ENCODE measurements around the gene CCL13.

The CCL13 gene

DNA sequence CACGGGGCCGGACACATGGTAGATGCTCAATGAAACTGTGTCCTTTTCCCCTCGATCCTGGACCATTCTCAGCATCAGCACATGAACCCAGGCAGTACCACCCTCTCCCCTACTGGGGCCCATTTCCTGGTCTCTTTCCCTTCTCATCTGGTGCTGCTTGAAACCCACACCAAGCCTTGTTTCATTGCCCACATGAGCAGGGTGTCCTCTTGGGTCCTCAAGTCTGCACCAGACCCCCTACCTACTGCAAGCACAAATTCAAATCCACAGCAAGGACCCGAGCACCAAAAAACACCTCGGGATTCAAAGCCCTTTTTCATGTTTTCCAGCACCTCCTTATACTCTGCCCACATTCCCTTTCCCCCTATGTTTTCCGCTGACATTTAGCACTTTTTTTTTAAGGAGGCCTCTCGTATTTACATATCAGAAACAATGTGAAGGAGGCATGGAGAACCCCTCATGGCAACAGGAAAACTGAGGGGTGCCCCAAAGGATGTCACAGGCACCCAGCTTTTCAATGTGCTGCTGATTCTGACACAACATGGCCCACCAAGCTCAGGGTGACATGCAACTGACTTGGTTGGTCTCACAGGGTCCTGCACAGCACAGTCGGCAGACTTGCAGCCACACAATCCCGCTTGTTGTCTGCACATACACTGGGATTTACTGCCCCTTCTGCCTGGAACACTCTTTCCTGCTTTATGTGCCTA is 11.4 kb downstream of the CCL13 start:
- no peaks in the 10 kb centered on the region for H3K4me1 Mint-ChIP-seq (ENCODE audit: low read depth in 2 of 2)
- H3K27ac Mint-ChIP-seq = no peak overlapping the region
- ATAC-seq (replicated peaks) = no peak

DNA sequence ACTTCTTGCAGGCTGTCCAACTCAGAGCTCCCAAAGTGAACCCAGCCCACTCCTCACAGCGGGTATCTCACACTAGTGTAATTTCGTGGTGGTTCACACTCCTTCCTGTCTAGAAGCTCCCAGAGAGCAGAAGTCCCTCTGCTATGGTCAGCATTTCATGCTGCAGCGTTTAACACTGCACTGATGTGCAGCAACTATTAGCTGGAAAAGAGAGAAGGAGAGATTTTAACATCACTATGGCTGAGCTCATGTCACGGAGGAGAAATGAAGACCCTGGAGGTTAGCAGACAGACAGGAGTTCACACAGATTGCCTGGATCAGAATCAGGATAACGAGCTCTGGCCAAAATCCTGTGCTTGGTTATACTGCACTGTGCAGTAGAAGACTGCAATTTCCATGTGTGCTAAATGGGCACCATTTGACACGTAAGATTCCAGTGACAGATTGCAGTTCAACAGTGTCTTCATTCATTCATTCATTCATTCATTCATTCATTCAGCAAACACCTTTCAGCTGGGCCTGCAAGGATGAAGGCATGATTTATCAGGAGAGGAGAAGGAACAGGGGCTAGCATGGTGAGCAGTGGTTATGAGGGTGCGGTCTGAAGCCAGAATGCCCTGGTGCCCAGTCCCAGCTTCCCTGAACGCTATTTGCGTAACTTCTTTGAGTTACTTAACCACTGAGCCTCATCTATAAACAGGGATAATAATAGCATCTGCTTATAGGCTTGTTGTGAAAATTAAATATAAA is 12.1 kb downstream of the CCL13 start:
- no peak for ATAC-seq (replicated peaks)
- no peaks in the 10 kb centered on the region for H3K9me3 Mint-ChIP-seq

More for the DNA sequence above, 11.4 kb downstream of the CCL13 start:
- H3K27me3 Mint-ChIP-seq = peaks cover 15 to 25% of the 10 kb centered on the region in 2 donors
- no peak for DNase-seq
- no peak overlapping the region for H3K4me3 Mint-ChIP-seq
- H3K9me3 Mint-ChIP-seq = no peaks in the 10 kb centered on the region
- no peaks in the 10 kb centered on the region for H3K36me3 Mint-ChIP-seq (ENCODE audit: insufficient read depth)

DNA sequence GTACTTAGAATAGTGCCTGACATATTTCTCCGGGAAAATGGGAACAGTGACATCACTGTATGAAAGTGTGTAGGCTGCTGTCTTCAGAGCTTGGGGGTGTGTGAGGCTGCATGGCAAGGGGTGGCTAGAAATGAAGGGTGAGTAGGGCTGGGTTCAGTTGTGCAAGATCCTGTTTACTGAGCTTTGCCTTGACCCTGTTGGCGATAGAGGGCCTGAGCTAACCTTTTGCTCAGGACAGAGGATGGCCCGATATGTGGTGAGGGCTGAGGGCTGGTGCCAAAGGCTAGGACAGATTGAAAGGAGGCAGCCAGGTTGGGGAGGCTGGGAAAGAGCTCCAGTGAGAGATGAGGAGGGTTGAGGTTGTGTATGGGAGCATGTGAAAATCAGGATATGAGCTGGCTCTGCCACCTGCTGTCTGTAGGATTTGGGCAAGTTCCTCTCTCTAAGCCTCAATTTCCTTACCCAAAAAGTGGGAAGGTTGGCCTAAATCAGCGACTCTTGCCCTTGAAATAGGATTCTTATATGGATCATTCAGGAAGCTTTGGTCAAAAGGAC is 12.7 kb downstream of the CCL13 start:
- no peaks in the 10 kb centered on the region for H3K4me1 Mint-ChIP-seq (ENCODE audit: low read depth in 2 of 2)
- DNase-seq (no peak), ATAC-seq (replicated peaks) (no peak)
- peaks cover 10 to 22% of the 10 kb centered on the region in 2 donors for H3K27me3 Mint-ChIP-seq
- H3K36me3 Mint-ChIP-seq (ENCODE audit: insufficient read depth) = no peaks in the 10 kb centered on the region
- H3K4me3 Mint-ChIP-seq = no peak overlapping the region
- H3K27ac Mint-ChIP-seq = no peak overlapping the region
- H3K9me3 Mint-ChIP-seq = no peaks in the 10 kb centered on the region

More for the DNA sequence above, 12.1 kb downstream of the CCL13 start:
- H3K4me1 Mint-ChIP-seq (ENCODE audit: low read depth in 2 of 2) = no peaks in the 10 kb centered on the region
- no peak for DNase-seq
- no peaks in the 10 kb centered on the region for H3K36me3 Mint-ChIP-seq (ENCODE audit: insufficient read depth)
- H3K4me3 Mint-ChIP-seq = no peak overlapping the region
- H3K27ac Mint-ChIP-seq = no peak overlapping the region
- H3K27me3 Mint-ChIP-seq = peaks cover 10 to 22% of the 10 kb centered on the region in 2 donors

DNA sequence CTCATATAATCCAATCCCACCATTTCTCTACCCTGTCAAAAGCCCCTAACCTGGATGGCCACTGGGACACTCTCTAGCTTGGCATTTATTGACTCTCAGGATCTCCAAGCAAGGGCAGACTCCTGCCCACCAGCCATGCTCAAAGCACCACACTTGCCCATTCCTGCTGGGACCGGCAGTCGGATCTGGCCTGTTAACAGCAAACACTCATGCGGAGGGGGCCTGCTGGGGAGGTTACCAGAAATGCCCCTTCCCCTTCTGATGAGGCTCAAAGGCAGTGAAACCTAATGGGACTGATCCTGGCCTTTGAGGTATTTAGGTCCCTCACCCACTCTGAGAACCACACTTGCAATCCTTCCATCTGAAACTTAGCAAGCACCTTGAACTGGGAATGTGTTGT is 13.3 kb downstream of the CCL13 start:
- no peak for DNase-seq
- H3K27me3 Mint-ChIP-seq = peaks cover 5 to 17% of the 10 kb centered on the region in 2 donors
- ATAC-seq (replicated peaks) = no peak
- H3K4me3 Mint-ChIP-seq = no peak overlapping the region
- no peak overlapping the region for H3K27ac Mint-ChIP-seq
- H3K36me3 Mint-ChIP-seq (ENCODE audit: insufficient read depth) = no peaks in the 10 kb centered on the region
- no peaks in the 10 kb centered on the region for H3K9me3 Mint-ChIP-seq
- no peaks in the 10 kb centered on the region for H3K4me1 Mint-ChIP-seq (ENCODE audit: low read depth in 2 of 2)

DNA sequence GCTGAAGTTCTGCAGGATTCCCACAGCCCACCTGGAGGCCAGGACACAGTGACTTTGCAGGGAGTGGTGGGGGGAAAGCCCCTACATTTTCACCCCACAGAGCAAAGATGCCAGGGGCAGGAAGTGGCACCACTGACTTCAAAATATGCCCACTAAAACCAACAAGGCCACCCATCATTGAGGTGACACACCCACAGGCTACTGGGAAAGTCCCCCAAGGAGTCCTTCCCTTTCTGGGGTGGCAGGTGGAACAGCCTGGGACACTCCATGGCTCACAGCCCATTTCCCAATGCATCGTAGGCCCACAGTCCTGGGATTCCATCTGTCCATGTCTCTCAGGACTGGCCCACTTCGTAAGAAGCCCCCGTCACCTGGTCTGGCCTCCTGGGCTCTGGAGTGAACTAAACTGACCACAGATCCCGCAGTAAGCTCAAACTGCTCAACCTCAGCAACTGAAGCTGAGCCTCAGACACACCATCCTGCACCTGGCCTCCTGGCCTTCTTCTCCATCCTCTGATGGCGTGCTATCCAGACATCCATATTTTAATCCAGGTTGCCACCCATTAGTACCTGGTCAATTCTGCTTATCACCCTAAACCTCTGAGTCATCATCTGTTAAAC is 14.2 kb downstream of the CCL13 start:
- no peak for DNase-seq
- H3K4me3 Mint-ChIP-seq = no peak overlapping the region
- ATAC-seq (replicated peaks) = no peak
- H3K27ac Mint-ChIP-seq = no peak overlapping the region
- H3K4me1 Mint-ChIP-seq (ENCODE audit: low read depth in 2 of 2) = no peaks in the 10 kb centered on the region
- no peaks in the 10 kb centered on the region for H3K9me3 Mint-ChIP-seq
- peaks cover 5 to 15% of the 10 kb centered on the region in 2 donors for H3K27me3 Mint-ChIP-seq
- H3K36me3 Mint-ChIP-seq (ENCODE audit: insufficient read depth) = no peaks in the 10 kb centered on the region

DNA sequence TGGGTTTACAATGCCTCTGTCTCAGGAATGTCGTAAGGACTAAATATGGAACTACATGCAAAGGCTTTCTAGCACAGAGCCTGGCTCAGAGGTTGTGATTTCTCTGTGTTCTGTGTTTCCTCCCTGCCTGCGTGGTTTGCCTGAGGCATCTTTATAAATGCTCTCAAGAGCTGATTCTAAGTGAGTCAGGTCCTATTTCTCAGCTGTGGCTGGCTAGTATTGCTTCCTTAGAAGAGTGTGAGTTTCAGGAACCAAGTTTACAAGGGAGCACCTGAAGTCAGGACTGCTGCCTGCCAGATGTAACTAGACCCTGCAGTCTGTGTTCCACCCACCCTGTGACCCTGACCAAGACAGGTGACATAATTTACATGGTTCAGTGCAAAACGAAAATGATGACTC is 14.7 kb downstream of the CCL13 start:
- peaks cover 5 to 15% of the 10 kb centered on the region in 2 donors for H3K27me3 Mint-ChIP-seq
- no peaks in the 10 kb centered on the region for H3K36me3 Mint-ChIP-seq (ENCODE audit: insufficient read depth)
- no peaks in the 10 kb centered on the region for H3K9me3 Mint-ChIP-seq
- no peaks in the 10 kb centered on the region for H3K4me1 Mint-ChIP-seq (ENCODE audit: low read depth in 2 of 2)
- H3K27ac Mint-ChIP-seq = no peak overlapping the region
- DNase-seq (no peak), ATAC-seq (replicated peaks) (no peak)
- no peak overlapping the region for H3K4me3 Mint-ChIP-seq

DNA sequence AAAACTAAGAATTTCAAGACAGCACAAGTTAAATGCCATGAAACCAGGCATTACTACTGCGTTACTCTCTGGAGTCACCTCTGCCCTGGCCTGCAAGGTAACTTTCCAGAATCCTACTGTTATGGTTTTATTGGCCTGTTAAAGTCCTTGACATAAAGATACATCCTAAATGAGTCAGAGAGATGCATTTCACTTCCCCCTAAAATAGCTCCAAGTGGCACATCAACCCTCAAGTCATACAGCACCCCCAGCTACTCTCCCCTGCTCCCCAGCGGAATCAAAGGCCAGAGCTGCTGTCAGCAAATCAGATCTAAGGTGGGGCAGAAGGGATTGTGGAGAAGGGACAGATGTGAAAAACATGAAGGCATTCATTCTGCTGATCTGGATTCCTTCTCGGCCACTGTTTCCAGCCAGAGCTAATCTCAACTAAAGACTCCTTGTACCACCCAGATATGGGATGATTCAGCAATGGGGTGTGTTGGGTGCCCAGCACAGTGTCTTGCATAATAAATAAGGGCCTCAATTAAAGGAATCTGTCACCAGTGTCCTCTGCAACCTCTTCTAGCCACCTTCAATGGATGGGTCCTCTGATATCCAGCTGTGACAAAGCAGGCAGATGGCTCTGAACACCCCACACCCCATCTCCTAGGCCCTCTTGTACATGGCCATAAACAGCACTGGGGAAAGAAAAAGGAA is 15.3 kb downstream of the CCL13 start:
- H3K36me3 Mint-ChIP-seq (ENCODE audit: insufficient read depth) = peaks cover under 1% of the 10 kb centered on the region
- no peak overlapping the region for H3K27ac Mint-ChIP-seq
- ATAC-seq (replicated peaks) = no peak
- no peaks in the 10 kb centered on the region for H3K4me1 Mint-ChIP-seq (ENCODE audit: low read depth in 2 of 2)
- H3K9me3 Mint-ChIP-seq = no peaks in the 10 kb centered on the region
- H3K4me3 Mint-ChIP-seq = no peak overlapping the region
- peaks cover 5 to 17% of the 10 kb centered on the region in 2 donors for H3K27me3 Mint-ChIP-seq
- DNase-seq = no peak

DNA sequence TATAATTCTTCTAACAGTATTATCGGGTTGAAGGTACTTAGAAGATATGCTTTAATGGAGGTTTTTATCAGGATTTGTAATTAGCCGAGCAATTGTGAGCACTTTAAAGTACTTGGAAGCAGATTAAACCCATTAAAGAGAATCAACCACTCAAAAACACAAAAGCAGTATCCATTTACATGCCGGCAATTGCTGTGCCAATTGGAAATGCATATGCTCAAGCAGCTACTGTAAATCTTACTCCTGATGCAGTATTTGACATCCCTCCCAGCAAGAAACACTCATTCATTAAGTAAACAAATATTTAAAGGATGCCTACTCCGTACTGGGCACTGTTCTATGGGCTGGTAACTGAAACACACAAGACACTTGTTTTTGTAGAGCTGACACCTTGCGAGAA is 18.2 kb downstream of the CCL13 start:
- no peaks in the 10 kb centered on the region for H3K9me3 Mint-ChIP-seq

DNA sequence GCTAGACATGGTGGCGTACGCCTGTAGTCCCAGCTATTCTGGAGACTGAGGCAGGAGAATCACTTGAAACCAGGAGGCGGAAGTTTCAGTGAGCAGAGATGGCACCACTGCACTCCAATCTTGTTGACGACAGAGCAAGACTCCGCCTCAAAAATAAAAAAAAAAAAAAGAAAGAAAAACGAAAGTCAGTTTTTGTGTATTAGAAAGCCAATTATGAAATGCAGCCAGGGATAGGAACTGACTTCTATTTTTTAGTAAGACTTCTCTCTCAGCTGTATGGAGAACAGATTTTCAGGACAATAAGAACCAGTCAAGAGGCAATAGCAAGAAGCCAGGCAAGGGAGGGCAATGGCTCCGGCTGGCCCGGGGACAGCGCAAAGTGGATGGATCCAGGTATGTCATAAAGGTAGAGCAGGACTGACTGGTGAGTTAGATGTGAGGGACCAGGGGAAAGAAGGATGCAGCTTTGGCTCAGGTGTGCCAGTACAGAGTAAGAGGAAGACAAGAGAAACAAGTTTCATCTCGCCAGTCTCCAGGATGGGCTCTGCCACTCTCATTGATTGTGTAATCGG is 19.2 kb downstream of the CCL13 start:
- Mint-ChIP-seq H3K27ac (no peak overlapping the region), H3K4me1 (ENCODE audit: low read depth in 2 of 2) (peaks cover 0 to 4% of the 10 kb centered on the region in 2 donors), H3K27me3 (peaks cover 19 to 34% of the 10 kb centered on the region in 2 donors), H3K9me3 (no peaks in the 10 kb centered on the region), H3K4me3 (no peak overlapping the region), H3K36me3 (ENCODE audit: insufficient read depth) (peaks cover 2% of the 10 kb centered on the region)
- DNase-seq = no peak
- ATAC-seq (replicated peaks) = no peak

More for the DNA sequence above, 18.2 kb downstream of the CCL13 start:
- H3K4me3 Mint-ChIP-seq = no peak overlapping the region
- peaks cover 0 to 4% of the 10 kb centered on the region in 2 donors for H3K4me1 Mint-ChIP-seq (ENCODE audit: low read depth in 2 of 2)
- H3K27ac Mint-ChIP-seq = no peak overlapping the region
- ATAC-seq (replicated peaks) = no peak
- DNase-seq = no peak
- H3K36me3 Mint-ChIP-seq (ENCODE audit: insufficient read depth) = peaks cover 2% of the 10 kb centered on the region
- peaks cover 14 to 24% of the 10 kb centered on the region in 2 donors for H3K27me3 Mint-ChIP-seq

DNA sequence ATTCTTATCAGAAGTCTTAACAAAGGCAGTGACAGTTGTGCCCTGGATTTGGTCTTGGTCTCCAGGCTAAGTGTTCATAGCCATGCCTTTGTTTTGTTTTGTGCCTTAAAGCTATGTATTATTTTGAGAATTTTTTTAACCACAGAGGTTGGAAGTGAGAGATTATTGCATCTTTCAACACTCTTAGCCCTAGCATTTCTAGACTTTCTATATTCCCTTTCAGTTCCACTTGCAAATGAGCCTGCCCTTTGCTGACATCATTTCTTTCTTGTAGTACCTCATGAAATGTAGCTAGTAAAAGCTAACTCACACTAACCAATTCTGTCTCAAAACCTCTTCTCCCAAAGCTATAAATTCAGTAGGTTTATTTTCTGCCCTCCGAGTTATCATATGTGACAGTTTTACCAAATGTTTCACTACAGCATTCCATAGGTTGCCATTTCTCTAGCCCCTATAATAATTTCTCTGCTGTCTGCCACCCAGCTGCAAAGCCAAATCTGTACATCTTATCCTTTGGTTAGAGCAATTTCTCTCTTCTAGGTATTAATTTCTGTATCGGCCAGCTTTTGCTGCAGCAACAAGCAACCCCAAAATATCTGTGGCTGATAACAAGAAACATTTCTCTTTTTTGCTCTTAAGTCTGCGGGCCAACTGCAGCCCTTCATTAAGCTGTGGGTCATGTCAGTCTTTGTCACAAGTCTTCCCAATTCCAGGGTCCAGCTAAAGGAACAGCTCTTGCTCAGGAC is 21.0 kb downstream of the CCL13 start:
- DNase-seq (no peak), ATAC-seq (replicated peaks) (no peak)
- peaks cover 2% of the 10 kb centered on the region for H3K36me3 Mint-ChIP-seq (ENCODE audit: insufficient read depth)
- H3K27me3 Mint-ChIP-seq = peaks cover 35 to 52% of the 10 kb centered on the region in 2 donors
- H3K4me1 Mint-ChIP-seq (ENCODE audit: low read depth in 2 of 2) = peaks cover 0 to 4% of the 10 kb centered on the region in 2 donors
- H3K4me3 Mint-ChIP-seq = no peak overlapping the region
- no peak overlapping the region for H3K27ac Mint-ChIP-seq
- H3K9me3 Mint-ChIP-seq = no peaks in the 10 kb centered on the region

DNA sequence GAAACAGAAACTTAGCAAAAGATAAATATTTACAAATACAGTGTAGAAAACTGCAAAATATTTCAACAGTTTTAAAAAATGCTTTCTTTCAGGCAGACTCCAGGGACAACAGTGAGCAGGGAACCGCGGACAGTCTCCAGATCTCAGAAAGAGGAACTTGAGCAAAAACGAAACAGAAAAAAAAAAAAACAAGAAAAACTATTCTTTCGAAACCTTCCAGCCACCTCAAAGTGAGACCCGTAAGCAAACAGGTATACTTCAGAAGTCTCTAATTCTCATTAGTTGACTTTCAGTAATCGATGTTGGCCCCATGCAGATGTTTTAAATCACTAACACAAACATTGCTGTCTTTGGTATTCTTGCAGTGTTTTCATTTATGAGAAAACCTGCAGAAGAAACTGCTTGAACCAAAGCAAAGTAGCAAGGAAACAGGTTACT is 22.4 kb downstream of the CCL13 start:
- H3K27ac Mint-ChIP-seq = no peak overlapping the region
- H3K36me3 Mint-ChIP-seq (ENCODE audit: insufficient read depth) = peaks cover 2% of the 10 kb centered on the region
- peaks cover 2 to 4% of the 10 kb centered on the region in 2 donors for H3K4me1 Mint-ChIP-seq (ENCODE audit: low read depth in 2 of 2)
- H3K9me3 Mint-ChIP-seq = no peaks in the 10 kb centered on the region
- no peak for DNase-seq
- peaks cover 38 to 50% of the 10 kb centered on the region in 2 donors for H3K27me3 Mint-ChIP-seq
- peak overlapping the region; percentile 49 to 56 for H3K4me3 Mint-ChIP-seq
- peak; percentile 29 for ATAC-seq (replicated peaks)

DNA sequence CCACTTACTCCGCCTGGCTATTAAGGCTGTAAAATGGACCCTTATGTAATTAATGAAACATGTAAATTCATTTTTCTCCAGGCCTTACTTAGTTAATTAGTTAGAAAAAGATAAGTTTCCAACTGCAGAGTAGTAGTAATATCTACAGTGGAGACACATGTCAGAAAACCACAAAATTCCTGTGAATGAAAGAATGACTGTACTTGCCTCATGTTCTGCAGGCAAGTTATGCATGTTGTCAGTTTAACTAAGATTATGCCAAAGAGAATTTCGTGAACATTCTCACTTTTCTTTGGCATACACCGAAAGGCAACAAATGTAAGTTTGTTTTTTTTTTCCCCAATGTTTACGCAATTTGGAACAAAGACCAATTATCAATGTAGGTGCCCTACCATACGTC is 23.6 kb downstream of the CCL13 start:
- no peak for ATAC-seq (replicated peaks)
- Mint-ChIP-seq H3K27me3 (peaks cover 38 to 51% of the 10 kb centered on the region in 2 donors), H3K4me1 (ENCODE audit: low read depth in 2 of 2) (peaks cover 2 to 4% of the 10 kb centered on the region in 2 donors), H3K27ac (no peak overlapping the region), H3K36me3 (ENCODE audit: insufficient read depth) (peaks cover 2% of the 10 kb centered on the region), H3K9me3 (no peaks in the 10 kb centered on the region), H3K4me3 (no peak overlapping the region)
- no peak for DNase-seq
